GM21360 (cell line): ENCODE measurements around the gene ZC3H12C.
A peak's percentile ranks its signal among the peaks of the same experiment; 100 is the strongest.
"Not testable (repeated sequence)": the region's sequence is repeated elsewhere in the genome, so short reads cannot be mapped to it uniquely, and the experiment has no call there.

Experiments used
- ATAC-seq: cut with Tn5 transposase; IDR thresholded peaks from one replicate; pipeline ENCODE4 v1.9.1; 2021; ENCODE audit warnings: mild to moderate bottlenecking, moderate library complexity; ENCODE audit not compliant: unreplicated experiment

The ZC3H12C gene

DNA sequence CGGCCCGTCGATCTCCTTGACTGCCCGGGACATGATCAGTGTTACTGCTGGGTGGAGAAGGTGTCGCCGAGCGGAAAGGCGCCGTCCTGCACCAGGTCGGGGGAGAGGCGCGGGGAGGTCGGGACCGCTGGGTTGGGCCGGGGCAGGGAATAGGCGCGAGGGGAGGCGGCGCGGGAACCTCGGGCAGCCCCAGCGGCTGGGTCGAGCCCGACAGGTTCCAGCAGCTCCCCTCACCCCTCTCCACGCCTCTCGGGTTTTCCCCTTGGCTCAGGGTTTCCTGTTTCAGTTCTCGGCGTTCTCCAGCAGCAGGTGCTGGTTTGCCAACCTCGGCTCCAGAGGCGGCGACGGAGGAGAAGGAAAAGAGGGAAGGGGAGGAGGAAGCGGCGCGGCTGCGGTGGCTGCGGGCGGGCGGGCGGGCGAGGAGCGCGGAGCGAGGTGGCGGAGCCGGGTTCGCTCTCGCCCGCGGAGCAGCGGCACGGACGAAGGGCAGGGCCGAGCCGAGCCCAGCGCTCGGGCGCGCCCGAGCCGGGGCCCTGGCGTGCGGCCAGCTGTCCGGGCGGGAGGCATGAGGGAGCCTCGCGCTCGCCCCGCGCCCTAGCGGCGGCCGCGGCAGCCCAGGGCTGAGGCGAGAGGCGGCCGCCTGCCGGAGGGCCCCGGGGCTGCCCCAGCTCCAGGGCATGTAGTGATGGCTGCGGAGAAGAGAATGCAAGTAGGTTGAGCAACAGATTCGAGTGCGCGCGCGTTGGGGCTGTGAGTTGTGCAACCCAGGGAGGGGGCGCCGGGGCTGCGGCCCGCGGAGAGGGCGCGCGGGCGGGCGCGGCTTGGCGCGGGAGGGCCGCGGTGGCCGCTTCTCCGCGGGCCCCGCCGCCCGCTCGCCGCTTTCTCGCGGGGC is at the start of gene ZC3H12C:
ZC3H12C (plus strand) TSS at position 878 of the 892 bp plus-strand sequence. CDS start 20 bp downstream, outside the sequence.
- peak; percentile 61 for ATAC-seq

DNA sequence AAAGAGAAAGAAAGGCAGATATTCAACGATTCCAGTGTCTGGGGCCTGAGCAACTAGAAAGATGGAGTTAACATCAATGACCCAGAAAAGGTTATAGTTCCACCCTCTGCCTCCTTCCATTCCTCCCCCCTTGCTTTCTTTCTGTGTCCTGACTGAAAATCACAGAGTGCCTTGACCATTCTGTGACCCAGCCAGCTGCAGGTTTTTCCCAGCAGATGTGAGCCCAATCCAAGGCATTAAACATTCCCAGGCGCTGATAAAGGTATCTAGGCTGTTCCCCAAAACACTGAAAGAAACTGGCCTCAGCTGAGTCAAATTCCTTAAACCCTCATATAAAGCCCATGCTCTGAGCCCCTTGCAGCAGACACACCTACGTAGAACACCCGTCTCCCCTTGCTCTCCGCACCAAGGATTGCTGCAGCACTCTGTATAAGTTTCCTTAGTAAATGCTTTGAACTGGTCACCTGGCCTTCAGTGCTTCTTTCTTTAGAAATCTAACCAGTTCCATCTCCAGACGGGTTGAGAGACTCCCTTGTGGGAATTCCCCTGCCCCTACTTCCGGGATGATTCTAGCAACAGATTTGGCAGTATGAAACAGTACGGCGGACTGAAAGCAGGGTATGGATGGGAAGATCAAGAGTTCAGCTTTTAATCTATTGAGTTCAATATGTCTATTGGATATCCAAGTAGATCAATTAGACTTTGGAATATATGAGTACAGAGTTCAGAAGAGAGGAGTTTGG is 48.8 kb upstream of the ZC3H12C start:
- ATAC-seq, result no peak

- no peak for ATAC-seq
These were observed 46.3 kb upstream of the ZC3H12C start for GRCh38 chr11:110046775-110047380.

DNA sequence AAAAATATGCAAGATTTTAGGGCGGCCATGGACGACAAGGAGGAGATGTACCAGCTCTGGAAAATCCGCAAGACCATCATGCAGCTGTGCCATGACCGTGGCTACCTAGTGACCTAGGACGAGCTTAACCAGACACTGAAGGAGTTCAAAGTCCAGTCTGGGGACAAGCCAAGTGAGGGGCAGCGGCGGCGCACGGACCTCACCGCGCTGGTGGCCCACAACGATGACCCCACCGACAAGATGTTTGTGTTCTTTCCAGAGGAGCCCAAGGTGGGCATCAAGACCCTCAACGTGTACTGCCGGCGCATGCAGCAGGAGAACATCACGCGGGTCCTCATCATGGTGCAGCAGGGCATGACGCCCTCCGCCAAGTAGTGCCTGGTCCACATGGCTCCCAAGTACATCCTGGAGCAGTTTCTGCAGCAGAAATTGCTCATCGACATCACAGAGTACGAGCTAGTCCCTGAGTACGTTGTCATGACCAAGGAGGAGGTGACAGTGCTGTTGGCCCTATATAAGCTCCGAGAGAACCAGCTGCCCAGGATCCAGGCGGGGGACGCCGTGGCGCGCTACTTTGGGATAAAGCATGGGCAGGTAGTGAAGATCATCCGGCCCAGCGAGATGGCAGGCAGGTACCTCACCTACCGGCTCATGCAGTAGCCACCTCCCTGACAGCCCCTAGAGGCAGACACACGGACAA is 43.5 kb upstream of the ZC3H12C start:
- ATAC-seq, result no peak

- no peak for ATAC-seq
These were observed 43.0 kb upstream of the ZC3H12C start for GRCh38 chr11:110050201-110050506.

- ATAC-seq, result no peak
These were observed 39.3 kb upstream of the ZC3H12C start for GRCh38 chr11:110053848-110054414.

- no peak for ATAC-seq
These were observed 36.2 kb upstream of the ZC3H12C start for GRCh38 chr11:110056956-110057355.

GRCh38 chr11:110059706-110060463 is 33.3 kb upstream of the ZC3H12C start:
- ATAC-seq, result no peak

- no peak for ATAC-seq
These were observed 31.9 kb upstream of the ZC3H12C start for GRCh38 chr11:110061296-110061695.

- ATAC-seq, result no peak
These were observed 30.9 kb upstream of the ZC3H12C start for GRCh38 chr11:110062247-110062646.

- no peak for ATAC-seq
These were observed 28.0 kb upstream of the ZC3H12C start for GRCh38 chr11:110065189-110065588.

DNA sequence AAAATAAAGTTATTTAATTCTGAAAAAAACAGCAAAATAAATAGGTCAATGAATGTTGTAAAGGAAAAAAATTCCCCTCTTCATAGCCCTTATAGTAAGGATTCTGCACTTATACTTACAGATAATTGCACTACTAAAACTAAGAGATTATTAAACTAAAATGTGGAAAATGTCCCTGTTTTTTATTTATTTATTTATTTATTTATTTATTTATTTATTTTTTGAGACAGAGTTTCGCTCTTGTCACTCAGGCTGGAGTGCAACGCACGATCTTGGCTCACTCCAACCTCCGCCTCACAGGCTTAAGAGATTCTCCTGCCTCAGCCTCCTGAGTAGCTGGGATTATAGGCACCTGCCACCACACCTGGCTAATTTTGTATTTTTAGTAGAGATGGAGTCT is 25.2 kb upstream of the ZC3H12C start:
- not testable (repeated sequence) for ATAC-seq

GRCh38 chr11:110069158-110069737 is 23.9 kb upstream of the ZC3H12C start:
- ATAC-seq, result no peak

- ATAC-seq, result no peak
These were observed 23.0 kb upstream of the ZC3H12C start for GRCh38 chr11:110070176-110070575.

- ATAC-seq, result no peak
These were observed 22.0 kb upstream of the ZC3H12C start for GRCh38 chr11:110071197-110071596.

- no peak for ATAC-seq
These were observed 20.3 kb upstream of the ZC3H12C start for GRCh38 chr11:110072930-110073329.

DNA sequence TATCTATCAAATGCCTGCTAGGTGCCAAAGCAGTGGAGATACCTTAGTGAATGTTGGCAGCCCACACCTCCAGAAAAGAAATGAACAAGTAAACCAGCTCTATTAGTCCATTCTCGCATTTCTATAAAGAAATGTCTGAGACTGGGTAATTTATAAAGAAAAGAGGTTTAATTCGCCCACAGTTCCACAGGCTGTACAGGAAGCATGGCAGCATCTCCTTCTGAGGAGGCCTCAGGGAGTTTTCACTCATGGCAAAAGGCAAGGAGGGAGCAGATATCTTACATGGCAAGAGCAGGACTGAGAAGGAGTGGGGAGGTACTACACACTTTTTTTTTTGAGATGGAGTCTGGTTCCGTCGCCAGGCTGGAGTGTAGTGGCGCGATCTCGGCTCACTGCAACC is 18.7 kb upstream of the ZC3H12C start:
- no peak for ATAC-seq

GRCh38 chr11:110075105-110075846 is 17.9 kb upstream of the ZC3H12C start:
- ATAC-seq, result no peak

GRCh38 chr11:110075847-110076208 is 17.4 kb upstream of the ZC3H12C start:
- no peak for ATAC-seq
